Measurements from ENCODE around the gene PRKCB. TPM values are rescaled to one million over a fixed set of nuclear protein-coding genes. Genes with fewer than 3 reads are reported as not detected.

The PRKCB gene
- not detected for total RNA-seq (2021; fragmentation: NEBNext Ultra II Directional; extraction: Animal tissue kit (Norgen Biotek cat#: 25700))
- long read RNA-seq, result 0 reads

DNA sequence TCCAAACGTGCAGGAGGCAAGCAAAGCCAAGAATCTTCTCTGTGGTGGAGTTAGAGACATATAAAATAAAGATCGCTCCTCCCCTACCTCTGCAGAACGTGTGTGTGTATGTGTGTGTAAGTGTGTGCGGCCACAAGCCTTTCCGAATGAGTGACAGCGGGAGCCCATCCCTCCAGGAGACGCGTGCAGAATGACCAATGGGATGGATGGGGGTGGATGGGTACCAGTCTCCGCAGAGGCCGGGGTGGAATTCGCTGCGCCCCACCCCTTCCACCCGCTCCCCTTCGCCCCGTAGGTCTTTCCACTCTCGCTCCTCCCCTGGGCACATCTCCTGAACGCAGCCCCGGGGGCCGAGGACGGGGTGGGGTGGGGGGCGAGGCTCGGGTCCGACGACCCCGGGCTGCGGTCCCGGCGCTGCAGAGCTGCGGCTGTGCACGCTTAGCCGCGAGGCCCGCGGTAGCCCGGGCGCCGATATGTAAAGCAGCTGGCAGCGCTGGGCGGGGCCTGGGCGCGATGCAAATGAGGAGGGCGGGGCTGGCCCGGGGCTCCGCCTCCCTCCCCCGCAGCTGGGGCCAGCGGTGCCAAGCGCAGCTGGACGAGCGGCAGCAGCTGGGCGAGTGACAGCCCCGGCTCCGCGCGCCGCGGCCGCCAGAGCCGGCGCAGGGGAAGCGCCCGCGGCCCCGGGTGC lies at the start of gene PRKCB:
Gene PRKCB, plus strand, starts transcription at position 594 of the 688 bp plus-strand sequence.
- Mint-ChIP-seq H3K9me3 (peaks cover 19% of the 10 kb centered on the region), H3K27me3 (ENCODE audit: insufficient read depth) (peaks cover 9% of the 10 kb centered on the region), H3K27ac (no peak within 1 kb of the TSS), H3K4me1 (ENCODE audit: low read depth) (no peaks in the 10 kb centered on the region), H3K4me3 (no peak within 1 kb of the TSS), H3K36me3 (ENCODE audit: low read depth) (peaks cover 6% of the 10 kb centered on the region; the same call in 1 of the 2 replicates)
- DNase-seq, result no peak
- TF ChIP-seq, protein P1, sequence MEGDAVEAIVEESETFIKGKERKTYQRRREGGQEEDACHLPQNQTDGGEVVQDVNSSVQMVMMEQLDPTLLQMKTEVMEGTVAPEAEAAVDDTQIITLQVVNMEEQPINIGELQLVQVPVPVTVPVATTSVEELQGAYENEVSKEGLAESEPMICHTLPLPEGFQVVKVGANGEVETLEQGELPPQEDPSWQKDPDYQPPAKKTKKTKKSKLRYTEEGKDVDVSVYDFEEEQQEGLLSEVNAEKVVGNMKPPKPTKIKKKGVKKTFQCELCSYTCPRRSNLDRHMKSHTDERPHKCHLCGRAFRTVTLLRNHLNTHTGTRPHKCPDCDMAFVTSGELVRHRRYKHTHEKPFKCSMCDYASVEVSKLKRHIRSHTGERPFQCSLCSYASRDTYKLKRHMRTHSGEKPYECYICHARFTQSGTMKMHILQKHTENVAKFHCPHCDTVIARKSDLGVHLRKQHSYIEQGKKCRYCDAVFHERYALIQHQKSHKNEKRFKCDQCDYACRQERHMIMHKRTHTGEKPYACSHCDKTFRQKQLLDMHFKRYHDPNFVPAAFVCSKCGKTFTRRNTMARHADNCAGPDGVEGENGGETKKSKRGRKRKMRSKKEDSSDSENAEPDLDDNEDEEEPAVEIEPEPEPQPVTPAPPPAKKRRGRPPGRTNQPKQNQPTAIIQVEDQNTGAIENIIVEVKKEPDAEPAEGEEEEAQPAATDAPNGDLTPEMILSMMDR (IDR thresholded peaks at IDR 0.05), result no peak

DNA sequence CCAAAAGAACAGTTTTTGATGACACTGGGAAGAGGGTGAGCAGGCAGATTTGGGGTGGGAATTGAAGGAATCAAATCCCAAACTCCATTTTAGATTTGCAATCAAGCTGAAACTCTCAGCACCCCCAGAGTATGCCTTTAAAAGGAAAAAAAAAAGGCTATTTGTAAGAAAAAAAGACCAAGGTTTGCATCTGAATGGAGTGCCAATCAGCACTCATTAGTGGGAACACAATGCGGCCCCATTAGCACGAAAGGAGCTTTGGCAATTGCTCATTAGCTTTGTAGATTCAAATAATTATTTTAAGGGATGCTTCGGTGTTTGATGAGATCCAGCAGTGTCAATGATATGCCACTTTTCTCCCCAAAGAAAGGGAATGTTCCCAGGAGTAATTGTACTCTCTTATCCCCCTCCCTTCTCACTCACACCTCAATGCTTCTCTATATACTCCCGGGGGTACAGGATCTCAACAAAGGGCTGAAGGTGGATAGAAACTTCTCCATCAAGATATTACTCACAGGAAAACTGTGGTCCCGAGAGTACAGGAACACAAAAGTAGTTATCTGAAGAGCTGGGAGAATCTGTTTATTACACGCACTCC lies 48.7 kb upstream of the PRKCB start:
- DNase-seq, result no peak
- TF ChIP-seq, protein P1 (IDR thresholded peaks at IDR 0.05), result no peak
- H3K4me1 Mint-ChIP-seq (ENCODE audit: low read depth), result peaks cover 9% of the 10 kb centered on the region; the same call in 1 of the 2 replicates
- peaks cover 1% of the 10 kb centered on the region; the same call in 1 of the 2 replicates for H3K27me3 Mint-ChIP-seq (ENCODE audit: insufficient read depth)
- no peaks in the 10 kb centered on the region for H3K9me3 Mint-ChIP-seq
- H3K4me3 Mint-ChIP-seq, result no peak overlapping the region
- no peak overlapping the region for H3K27ac Mint-ChIP-seq
- H3K36me3 Mint-ChIP-seq (ENCODE audit: low read depth), result no peaks in the 10 kb centered on the region

DNA sequence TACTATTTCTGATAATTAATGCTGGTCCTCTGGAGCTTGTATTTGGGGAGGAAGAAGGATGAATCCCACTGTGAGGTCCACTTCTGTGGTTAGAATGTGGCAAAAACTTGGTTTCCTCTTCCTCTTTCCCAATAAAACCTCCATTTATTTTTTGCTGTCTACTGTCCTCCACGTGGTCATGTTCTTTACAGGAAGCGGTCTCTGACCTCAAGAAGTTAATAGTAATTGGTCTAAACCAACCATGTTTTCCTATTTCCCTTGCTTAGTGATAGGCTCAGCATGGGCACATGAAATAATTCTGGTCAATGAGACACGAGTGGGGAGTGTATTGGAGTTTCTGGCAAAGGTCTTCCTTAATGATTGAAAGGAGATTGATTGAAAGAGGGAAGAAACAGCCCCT lies 47.1 kb upstream of the PRKCB start:
- Mint-ChIP-seq H3K27me3 (ENCODE audit: insufficient read depth) (peaks cover 7% of the 10 kb centered on the region; the same call in 1 of the 2 replicates), H3K9me3 (no peaks in the 10 kb centered on the region), H3K4me3 (no peak overlapping the region), H3K27ac (no peak overlapping the region), H3K36me3 (ENCODE audit: low read depth) (no peaks in the 10 kb centered on the region), H3K4me1 (ENCODE audit: low read depth) (peaks cover 9% of the 10 kb centered on the region; the same call in 1 of the 2 replicates)
- TF ChIP-seq, protein P1 (IDR thresholded peaks at IDR 0.05), result no peak
- DNase-seq, result no peak

DNA sequence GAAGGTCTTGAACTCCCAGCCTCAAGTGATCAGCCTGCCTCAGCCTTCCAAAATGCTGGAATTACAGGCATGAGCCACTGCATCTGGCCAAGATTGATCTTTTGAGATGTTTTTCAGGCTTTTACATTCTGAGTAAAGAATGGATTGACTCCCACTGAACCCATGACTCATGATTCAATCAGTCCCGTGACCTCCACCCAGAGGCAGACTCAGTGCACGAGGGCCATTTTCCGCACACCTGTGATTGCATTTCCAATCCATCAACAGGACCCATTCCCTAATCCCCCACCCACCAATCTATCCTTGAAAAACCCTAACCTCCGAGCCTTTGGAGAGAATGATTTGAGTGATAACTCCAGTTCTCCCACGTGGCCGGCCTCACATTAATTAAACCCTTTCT lies 40.4 kb upstream of the PRKCB start:
- TF ChIP-seq, protein P1 (IDR thresholded peaks at IDR 0.05), result no peak
- Mint-ChIP-seq H3K27ac (no peak overlapping the region), H3K9me3 (no peaks in the 10 kb centered on the region), H3K36me3 (ENCODE audit: low read depth) (no peaks in the 10 kb centered on the region), H3K27me3 (ENCODE audit: insufficient read depth) (peaks cover 10% of the 10 kb centered on the region), H3K4me1 (ENCODE audit: low read depth) (no peaks in the 10 kb centered on the region), H3K4me3 (no peak overlapping the region)
- no peak for DNase-seq

DNA sequence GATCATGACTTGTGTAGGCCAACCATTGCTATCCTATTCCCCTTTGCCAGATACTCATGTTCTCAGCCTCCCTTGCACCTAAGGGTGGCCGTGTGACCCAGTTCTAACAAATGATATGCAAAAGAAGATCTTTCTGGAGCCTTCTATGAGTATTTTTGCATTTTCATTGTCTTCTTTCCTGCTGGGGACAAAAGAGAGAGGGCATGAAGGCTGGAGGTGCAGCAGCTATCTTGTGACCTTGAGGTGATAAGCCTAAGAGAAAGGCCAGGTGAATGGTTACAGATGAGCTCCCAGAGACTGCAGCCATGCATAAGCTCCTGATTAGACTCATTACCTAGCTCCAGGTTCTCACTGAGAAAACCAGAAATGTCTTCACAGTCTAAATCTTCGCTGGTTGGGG lies 38.8 kb upstream of the PRKCB start:
- no peaks in the 10 kb centered on the region for H3K9me3 Mint-ChIP-seq
- H3K4me1 Mint-ChIP-seq (ENCODE audit: low read depth), result no peaks in the 10 kb centered on the region
- no peak for DNase-seq
- peaks cover 10% of the 10 kb centered on the region for H3K27me3 Mint-ChIP-seq (ENCODE audit: insufficient read depth)
- no peak overlapping the region for H3K4me3 Mint-ChIP-seq
- TF ChIP-seq, protein P1 (IDR thresholded peaks at IDR 0.05), result no peak
- H3K36me3 Mint-ChIP-seq (ENCODE audit: low read depth), result no peaks in the 10 kb centered on the region
- no peak overlapping the region for H3K27ac Mint-ChIP-seq
